Panc1 (cell line): ENCODE measurements around the gene HES4. TPM values are rescaled to one million over a fixed set of nuclear protein-coding genes. Genes with fewer than 3 reads are reported as not detected.

ENCODE experiments used
- ATAC-seq: fragments of 200-7000 bp; cut with Tn5 transposase; 2 replicates; pipeline ENCODE4 v1.9.1; 2020; ENCODE audit warnings: mild to moderate bottlenecking, moderate library complexity
- BruUV-seq: library from RNA; stranded (reverse); fragments of 400-500 nt; replicated peaks from 2 replicates; lab custom pipeline; 2021; lab: Mats Ljungman, UMichigan
- CTCF ChIA-PET: fragments of 300-600 bp; sonication (Branson Sonifier 250); formaldehyde crosslinking; loops from one replicate; lab custom pipeline; 2022; ENCODE audit warnings: antibody characterized with exemption; lab: Charles Lee
- POLR2A ChIA-PET: fragments of 300-600 bp; sonication (Branson Sonifier 250); formaldehyde crosslinking; loops from one replicate; lab custom pipeline; 2022; ENCODE audit warnings: antibody characterized with exemption; lab: Charles Lee
- DNase-seq: peaks from one replicate; pipeline ENCODE4 v3.0.0-alpha.2; 2010; ENCODE audit warnings: low read depth, low spot score
- H3K27ac ChIP-seq: 2 replicates; pipeline ENCODE4 v1.5.1; 2011; ENCODE audit warnings: mild to moderate bottlenecking, low read length, inconsistent platforms
- H3K27me3 ChIP-seq: fragments of 200-500 bp; sonication (Bioruptor generic); 2 replicates; pipeline ENCODE4 v1.6.0; 2014; ENCODE audit warnings: low read length, inconsistent platforms; ENCODE audit not compliant: control insufficient read depth, insufficient read depth
- H3K36me3 ChIP-seq: fragments of 200-500 bp; sonication (Bioruptor generic); 2 replicates; pipeline ENCODE4 v1.5.1; 2014; ENCODE audit warnings: inconsistent platforms, mild to moderate bottlenecking, low read length, moderate library complexity; ENCODE audit not compliant: control insufficient read depth, insufficient read depth
- H3K4me1 ChIP-seq: 2 replicates; pipeline ENCODE4 v1.5.1; 2011; ENCODE audit warnings: inconsistent platforms, mild to moderate bottlenecking, low read length, moderate library complexity; ENCODE audit not compliant: control insufficient read depth, insufficient read depth
- H3K4me3 ChIP-seq, 2 experiments: 2 replicates each; pipeline ENCODE4 v1.5.1; 2011 to 2012; ENCODE audit warnings: low read depth in 2 of 2, low read length in 2 of 2, mild to moderate bottlenecking in 2 of 2, inconsistent platforms in 1 of 2, moderate library complexity in 1 of 2
- H3K9me3 ChIP-seq: fragments of 200-500 bp; sonication (Bioruptor generic); 2 replicates; pipeline ENCODE4 v1.5.1; 2014; ENCODE audit warnings: low read depth, mild to moderate bottlenecking, inconsistent platforms, low read length, moderate library complexity; ENCODE audit not compliant: control insufficient read depth, insufficient read depth
- POLR2AphosphoS5 ChIP-seq: IDR thresholded peaks from 2 replicates; pipeline ENCODE4 v1.6.1; 2012; ENCODE audit warnings: mild to moderate bottlenecking, low read depth, low read length, moderate library complexity
- SIN3A ChIP-seq: IDR thresholded peaks from 2 replicates; pipeline ENCODE4 v1.6.1; 2012; ENCODE audit warnings: low read depth, mild to moderate bottlenecking, low read length, moderate library complexity, borderline replicate concordance; ENCODE audit not compliant: insufficient read depth
- TCF7L2 ChIP-seq: IDR thresholded peaks from 2 replicates; pipeline ENCODE4 v1.6.1; 2011; ENCODE audit warnings: mild to moderate bottlenecking, low read depth, low read length, inconsistent platforms
- in situ Hi-C: cut with HindIII; loops from 2 replicates; pipeline ENCODE4 v1.10.0; 2016; ENCODE audit warnings: low sequenced_read_pairs, low pct_unique_long_range_greater_than_20kb
- intact Hi-C: fragments of 100-400 bp; cut with micrococcal nuclease; formaldehyde crosslinking; loops from one replicate; pipeline ENCODE4 v1.10.0; 2022; ENCODE audit not compliant: unreplicated experiment
- total RNA-seq: library from RNA; stranded (reverse); gene quantifications from one replicate; pipeline ENCODE4 v1.2.1, GENCODE V29; 2021; ENCODE audit not compliant: unreplicated experiment
- TF ChIP-seq, protein P1 (sequence below), 2 experiments: IDR thresholded peaks; 2 replicates each; pipeline ENCODE4 v1.6.1; 2011 to 2012; ENCODE audit warnings: low read depth in 2 of 2, control low read depth in 1 of 2, low read length in 1 of 2, mild to moderate bottlenecking in 1 of 2, moderate library complexity in 1 of 2; ENCODE audit not compliant: insufficient read depth in 1 of 2
- TF ChIP-seq, protein P2 (sequence below): fragments of 450-650 bp; IDR thresholded peaks from 2 replicates; pipeline ENCODE4 v1.5.1; 2017; ENCODE audit warnings: mild to moderate bottlenecking

The HES4 gene
- total RNA-seq, 1 experiment from 2014 or later = 74.2 TPM

DNA sequence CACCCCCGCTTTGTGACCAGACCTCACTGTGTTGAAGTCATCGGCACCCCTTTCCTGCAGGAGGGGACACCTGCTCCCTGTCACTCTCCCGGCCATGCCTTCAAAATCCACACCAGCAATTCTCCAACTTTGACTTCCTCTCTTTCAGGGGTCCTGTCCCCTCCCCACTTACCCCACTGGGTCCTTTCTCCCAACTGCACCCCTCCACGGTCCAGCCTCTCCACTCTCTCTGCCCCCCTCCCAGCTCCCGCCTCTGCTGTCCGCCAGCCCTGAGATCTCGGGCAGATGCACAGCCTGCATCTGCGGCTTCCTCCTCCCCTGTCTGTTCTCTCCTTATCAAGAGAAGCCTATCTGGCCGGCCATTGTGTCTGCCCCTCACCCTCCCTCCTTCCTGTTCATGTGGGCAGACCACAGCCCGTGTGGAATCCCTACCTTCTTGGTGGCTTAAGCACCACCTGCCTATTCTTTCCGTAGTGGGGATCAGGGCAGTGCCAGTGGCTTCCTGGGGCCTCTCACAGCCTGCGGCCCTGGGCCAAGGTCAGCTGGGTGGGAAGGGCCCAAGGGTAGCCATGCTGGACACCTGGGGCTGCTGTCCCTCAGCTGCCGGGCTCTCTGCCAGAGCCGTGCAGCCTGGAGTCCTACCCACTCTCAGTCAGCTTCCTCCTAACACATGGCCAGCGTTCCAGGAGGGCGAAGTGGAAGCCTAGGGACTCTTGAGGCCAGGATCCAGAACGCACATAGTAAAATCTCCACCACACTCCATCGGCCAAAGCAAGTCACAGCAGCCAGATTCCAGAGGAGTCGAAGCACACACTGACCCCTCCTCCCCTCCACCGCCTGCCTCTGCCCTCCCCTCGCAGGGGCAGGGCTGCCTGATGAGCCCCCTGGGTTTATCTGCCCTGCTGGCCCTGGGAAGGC lies 5.1 kb upstream of the HES4 start:
- peaks cover 24% of the 10 kb centered on the region for H3K4me1 ChIP-seq
- no TSS peak for BruUV-seq
- ChIA-PET POLR2A (no interaction called here), CTCF (no interaction called here)
- TF ChIP-seq SIN3A = no peak
- TF ChIP-seq, protein P1, sequence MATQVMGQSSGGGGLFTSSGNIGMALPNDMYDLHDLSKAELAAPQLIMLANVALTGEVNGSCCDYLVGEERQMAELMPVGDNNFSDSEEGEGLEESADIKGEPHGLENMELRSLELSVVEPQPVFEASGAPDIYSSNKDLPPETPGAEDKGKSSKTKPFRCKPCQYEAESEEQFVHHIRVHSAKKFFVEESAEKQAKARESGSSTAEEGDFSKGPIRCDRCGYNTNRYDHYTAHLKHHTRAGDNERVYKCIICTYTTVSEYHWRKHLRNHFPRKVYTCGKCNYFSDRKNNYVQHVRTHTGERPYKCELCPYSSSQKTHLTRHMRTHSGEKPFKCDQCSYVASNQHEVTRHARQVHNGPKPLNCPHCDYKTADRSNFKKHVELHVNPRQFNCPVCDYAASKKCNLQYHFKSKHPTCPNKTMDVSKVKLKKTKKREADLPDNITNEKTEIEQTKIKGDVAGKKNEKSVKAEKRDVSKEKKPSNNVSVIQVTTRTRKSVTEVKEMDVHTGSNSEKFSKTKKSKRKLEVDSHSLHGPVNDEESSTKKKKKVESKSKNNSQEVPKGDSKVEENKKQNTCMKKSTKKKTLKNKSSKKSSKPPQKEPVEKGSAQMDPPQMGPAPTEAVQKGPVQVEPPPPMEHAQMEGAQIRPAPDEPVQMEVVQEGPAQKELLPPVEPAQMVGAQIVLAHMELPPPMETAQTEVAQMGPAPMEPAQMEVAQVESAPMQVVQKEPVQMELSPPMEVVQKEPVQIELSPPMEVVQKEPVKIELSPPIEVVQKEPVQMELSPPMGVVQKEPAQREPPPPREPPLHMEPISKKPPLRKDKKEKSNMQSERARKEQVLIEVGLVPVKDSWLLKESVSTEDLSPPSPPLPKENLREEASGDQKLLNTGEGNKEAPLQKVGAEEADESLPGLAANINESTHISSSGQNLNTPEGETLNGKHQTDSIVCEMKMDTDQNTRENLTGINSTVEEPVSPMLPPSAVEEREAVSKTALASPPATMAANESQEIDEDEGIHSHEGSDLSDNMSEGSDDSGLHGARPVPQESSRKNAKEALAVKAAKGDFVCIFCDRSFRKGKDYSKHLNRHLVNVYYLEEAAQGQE (IDR thresholded peaks at IDR 0.05; ENCODE audit: insufficient read depth in 1 of 2, low read depth in 2 of 2, low read length in 1 of 2) = no peak
- no peak for TF ChIP-seq POLR2AphosphoS5
- no peak for TF ChIP-seq TCF7L2
- TF ChIP-seq, protein P2, sequence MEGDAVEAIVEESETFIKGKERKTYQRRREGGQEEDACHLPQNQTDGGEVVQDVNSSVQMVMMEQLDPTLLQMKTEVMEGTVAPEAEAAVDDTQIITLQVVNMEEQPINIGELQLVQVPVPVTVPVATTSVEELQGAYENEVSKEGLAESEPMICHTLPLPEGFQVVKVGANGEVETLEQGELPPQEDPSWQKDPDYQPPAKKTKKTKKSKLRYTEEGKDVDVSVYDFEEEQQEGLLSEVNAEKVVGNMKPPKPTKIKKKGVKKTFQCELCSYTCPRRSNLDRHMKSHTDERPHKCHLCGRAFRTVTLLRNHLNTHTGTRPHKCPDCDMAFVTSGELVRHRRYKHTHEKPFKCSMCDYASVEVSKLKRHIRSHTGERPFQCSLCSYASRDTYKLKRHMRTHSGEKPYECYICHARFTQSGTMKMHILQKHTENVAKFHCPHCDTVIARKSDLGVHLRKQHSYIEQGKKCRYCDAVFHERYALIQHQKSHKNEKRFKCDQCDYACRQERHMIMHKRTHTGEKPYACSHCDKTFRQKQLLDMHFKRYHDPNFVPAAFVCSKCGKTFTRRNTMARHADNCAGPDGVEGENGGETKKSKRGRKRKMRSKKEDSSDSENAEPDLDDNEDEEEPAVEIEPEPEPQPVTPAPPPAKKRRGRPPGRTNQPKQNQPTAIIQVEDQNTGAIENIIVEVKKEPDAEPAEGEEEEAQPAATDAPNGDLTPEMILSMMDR = no peak
- no peak overlapping the region for H3K4me3 ChIP-seq
- no peak for DNase-seq
- intact Hi-C loops = no loop called here
- no peak for ATAC-seq
- H3K9me3 ChIP-seq = no peaks in the 10 kb centered on the region
- H3K27me3 ChIP-seq = no peaks in the 10 kb centered on the region
- H3K27ac ChIP-seq = 0 out of 2 replicates have a peak overlapping the region, but pooled peaks have one; percentile 6
- H3K36me3 ChIP-seq = no peaks in the 10 kb centered on the region; the same call in 1 of the 2 replicates
- in situ Hi-C loops = no loop called here

DNA sequence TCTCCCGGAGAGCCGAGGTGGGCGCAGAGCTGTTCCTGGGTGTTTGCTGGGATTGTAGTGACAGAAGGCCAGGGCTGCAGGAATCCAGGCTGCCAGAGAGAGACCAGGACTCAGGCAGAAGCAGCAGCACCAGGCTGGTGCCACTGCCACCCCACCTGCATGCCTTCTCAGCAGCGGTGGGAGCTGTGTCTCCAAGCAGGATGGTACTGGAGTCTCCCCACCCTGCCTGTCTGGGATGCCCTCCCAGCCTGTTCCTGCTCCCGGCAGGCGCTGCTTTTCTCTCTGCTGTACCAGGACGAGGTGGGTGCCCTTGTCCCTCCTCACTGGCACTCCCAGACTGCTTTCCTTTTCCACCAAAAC lies 4.5 kb upstream of the HES4 start:
- no peak for TF ChIP-seq SIN3A
- no peak for TF ChIP-seq POLR2AphosphoS5
- TF ChIP-seq, protein P2 = no peak
- TF ChIP-seq TCF7L2 = no peak
- TF ChIP-seq, protein P1 (IDR thresholded peaks at IDR 0.05; ENCODE audit: insufficient read depth in 1 of 2, low read depth in 2 of 2, low read length in 1 of 2) = no peak
- no peaks in the 10 kb centered on the region for H3K27me3 ChIP-seq
- intact Hi-C loops (no loop called here), in situ Hi-C loops (no loop called here)
- no peaks in the 10 kb centered on the region; the same call in 1 of the 2 replicates for H3K36me3 ChIP-seq
- ATAC-seq = no peak
- H3K4me3 ChIP-seq = no peak overlapping the region
- H3K27ac ChIP-seq = no peak overlapping the region
- ChIA-PET CTCF (no interaction called here), POLR2A (no interaction called here)
- no TSS peak for BruUV-seq
- DNase-seq = no peak
- H3K9me3 ChIP-seq = no peaks in the 10 kb centered on the region
- H3K4me1 ChIP-seq = peaks cover 24% of the 10 kb centered on the region
